ENCODE results near the gene CACFD1. TPM values are rescaled to one million over a fixed set of nuclear protein-coding genes. Genes with fewer than 3 reads are reported as not detected.

CACFD1 gene
- total and polyA plus RNA-seq, 3 donors from 2014 or later = 34.7 to 47.9 (median 43.3) TPM

GRCh38 chr9:133516256-133516960 is 56.6 kb downstream of the CACFD1 start:
- H3K36me3 ChIP-seq (ENCODE audit: low read depth, missing control alignments) = no peaks in the 10 kb centered on the region
- H3K4me3 ChIP-seq = no peak overlapping the region
- H3K27ac ChIP-seq = no peak overlapping the region
- intact Hi-C loops (cut with DNase I; ENCODE audit: low total_unique reads) = loop anchor here (5.0 kb wide), 1 partner anchor 51 kb away; no protein-coding TSS in a partner anchor
- H3K9me3 ChIP-seq = no peaks in the 10 kb centered on the region
- no peak for DNase-seq
- H3K27me3 ChIP-seq = no peaks in the 10 kb centered on the region
- H3K4me1 ChIP-seq = peaks cover 22% of the 10 kb centered on the region
- WGBS, 2 donors = 85 to 95% methylated on average over 11 of the region's 11 CpGs
- TF ChIP-seq CTCF (IDR thresholded peaks at IDR 0.05) = no peak
- TF ChIP-seq POLR2A (IDR thresholded peaks at IDR 0.05) = no peak

GRCh38 chr9:133516961-133517350 is 57.2 kb downstream of the CACFD1 start:
- Histone ChIP-seq H3K4me1 (peaks cover 22% of the 10 kb centered on the region), H3K27ac (no peak overlapping the region), H3K27me3 (no peaks in the 10 kb centered on the region), H3K4me3 (no peak overlapping the region), H3K36me3 (ENCODE audit: low read depth, missing control alignments) (no peaks in the 10 kb centered on the region), H3K9me3 (no peaks in the 10 kb centered on the region)
- TF ChIP-seq CTCF (IDR thresholded peaks at IDR 0.05) (no peak), POLR2A (IDR thresholded peaks at IDR 0.05) (no peak)
- no peak for DNase-seq
- 93 to 94% methylated on average over 3 to 9 of the region's 9 CpGs for WGBS, 2 donors
- intact Hi-C loops (cut with DNase I; ENCODE audit: low total_unique reads) = loop anchor here (5.0 kb wide), 1 partner anchor 50 kb away; no protein-coding TSS in a partner anchor

- H3K9me3 ChIP-seq = no peaks in the 10 kb centered on the region
- no peak for DNase-seq
- H3K36me3 ChIP-seq (ENCODE audit: low read depth, missing control alignments) = no peaks in the 10 kb centered on the region
- intact Hi-C loops (cut with DNase I; ENCODE audit: low total_unique reads) = loop anchor here (5.0 kb wide), 1 partner anchor 50 kb away; no protein-coding TSS in a partner anchor
- H3K4me1 ChIP-seq = peaks cover 22% of the 10 kb centered on the region
- H3K27ac ChIP-seq = no peak overlapping the region
- 82% methylated on average over 8 of the region's 8 CpGs; no CpG with 5 or more reads in 1 of the 2 donors for WGBS, 2 donors
- H3K27me3 ChIP-seq = no peaks in the 10 kb centered on the region
- no peak for TF ChIP-seq CTCF (IDR thresholded peaks at IDR 0.05)
- no peak for TF ChIP-seq POLR2A (IDR thresholded peaks at IDR 0.05)
- H3K4me3 ChIP-seq = no peak overlapping the region
Measured at GRCh38 chr9:133517711-133518110, 57.9 kb downstream of the CACFD1 start.

GRCh38 chr9:133518200-133518599 is 58.4 kb downstream of the CACFD1 start:
- 90 to 97% methylated on average over 5 of the region's 5 CpGs for WGBS, 2 donors

More at GRCh38 chr9:133518200-133518599, 58.4 kb downstream of the CACFD1 start:
- Histone ChIP-seq H3K4me3 (no peak overlapping the region), H3K27ac (no peak overlapping the region), H3K4me1 (peaks cover 18% of the 10 kb centered on the region), H3K27me3 (no peaks in the 10 kb centered on the region), H3K9me3 (no peaks in the 10 kb centered on the region), H3K36me3 (ENCODE audit: low read depth, missing control alignments) (no peaks in the 10 kb centered on the region)
- no peak for DNase-seq
- intact Hi-C loops (cut with DNase I; ENCODE audit: low total_unique reads) = loop anchor here (5.0 kb wide), 1 partner anchor 49 kb away; no protein-coding TSS in a partner anchor
- TF ChIP-seq CTCF (IDR thresholded peaks at IDR 0.05) (no peak), POLR2A (IDR thresholded peaks at IDR 0.05) (no peak)

Data from testis (tissue), 3 donors.